Adrenal gland (tissue), 5 donors: Measurements from ENCODE around the gene F2RL1.

ENCODE experiments used
- POLR2A ChIP-seq, 2 donors: fragments of 450-650 bp; IDR thresholded peaks; one replicate each; pipeline ENCODE4 v1.6.1; 2017; ENCODE audit warnings: antibody characterized with exemption in 2 of 2, mild to moderate bottlenecking in 2 of 2, moderate library complexity in 1 of 2
- TF ChIP-seq, protein P1 (sequence below), 6 experiments: fragments of 450-650 bp in 4 of 6; fragments of 200-600 bp in 2 of 6; sonication (generic) in 1 of 6; IDR thresholded peaks; 1 replicate in 5 of 6; 2 replicates in 1 of 6; pipeline versions ENCODE4 v1.5.1 to v1.8.0; 2016 to 2021; ENCODE audit warnings: antibody characterized with exemption in 6 of 6, mild to moderate bottlenecking in 2 of 6, moderate library complexity in 1 of 6
- donor health status: DM: no; HTN: no; CAD: no.

DNA sequence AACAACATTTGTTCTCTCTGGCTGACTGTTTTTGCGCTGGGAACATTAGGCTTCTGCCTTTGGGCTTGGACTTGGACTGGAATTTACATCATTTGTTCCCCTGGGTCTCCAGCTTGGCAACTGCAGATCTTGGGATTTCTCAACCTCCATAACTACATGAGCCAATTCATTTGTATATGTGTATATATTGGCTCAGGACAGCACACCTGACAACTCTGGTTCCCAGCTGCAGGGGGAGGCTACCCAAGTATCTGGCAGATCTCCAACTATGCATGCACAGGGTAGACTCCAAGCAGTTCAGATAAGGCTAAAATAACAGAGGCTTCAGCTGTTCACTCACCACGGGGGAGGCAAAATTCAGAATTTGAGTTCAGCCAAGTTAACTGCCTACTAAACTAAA, 31.6 kb upstream of the F2RL1 start:
- no peak for TF ChIP-seq POLR2A (IDR thresholded peaks at IDR 0.05)
- TF ChIP-seq, protein P1, sequence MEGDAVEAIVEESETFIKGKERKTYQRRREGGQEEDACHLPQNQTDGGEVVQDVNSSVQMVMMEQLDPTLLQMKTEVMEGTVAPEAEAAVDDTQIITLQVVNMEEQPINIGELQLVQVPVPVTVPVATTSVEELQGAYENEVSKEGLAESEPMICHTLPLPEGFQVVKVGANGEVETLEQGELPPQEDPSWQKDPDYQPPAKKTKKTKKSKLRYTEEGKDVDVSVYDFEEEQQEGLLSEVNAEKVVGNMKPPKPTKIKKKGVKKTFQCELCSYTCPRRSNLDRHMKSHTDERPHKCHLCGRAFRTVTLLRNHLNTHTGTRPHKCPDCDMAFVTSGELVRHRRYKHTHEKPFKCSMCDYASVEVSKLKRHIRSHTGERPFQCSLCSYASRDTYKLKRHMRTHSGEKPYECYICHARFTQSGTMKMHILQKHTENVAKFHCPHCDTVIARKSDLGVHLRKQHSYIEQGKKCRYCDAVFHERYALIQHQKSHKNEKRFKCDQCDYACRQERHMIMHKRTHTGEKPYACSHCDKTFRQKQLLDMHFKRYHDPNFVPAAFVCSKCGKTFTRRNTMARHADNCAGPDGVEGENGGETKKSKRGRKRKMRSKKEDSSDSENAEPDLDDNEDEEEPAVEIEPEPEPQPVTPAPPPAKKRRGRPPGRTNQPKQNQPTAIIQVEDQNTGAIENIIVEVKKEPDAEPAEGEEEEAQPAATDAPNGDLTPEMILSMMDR (IDR thresholded peaks at IDR 0.05): no peak
